Erythroblast (primary cell): ENCODE data around the gene CDC42EP5.

Source experiments
- DNase-seq, 2 experiments: peaks; one replicate each; lab custom pipeline; 2025; lab: John Stamatoyannopoulos, UW
- GATA1 ChIP-seq: IDR thresholded peaks from 2 replicates; pipeline ENCODE4 v1.6.1; 2011; ENCODE audit warnings: low read depth, mild to moderate bottlenecking, control low read depth, low read length, moderate library complexity
- POLR2A ChIP-seq: IDR thresholded peaks from 2 replicates; pipeline ENCODE4 v1.6.1; 2011; ENCODE audit warnings: mild to moderate bottlenecking, low read length

The CDC42EP5 gene

GRCh38 chr19:54422136-54422535, 51.0 kb downstream of the CDC42EP5 start:
- DNase-seq, result no peak
- TF ChIP-seq GATA1, result no peak
- no peak for TF ChIP-seq POLR2A

DNA sequence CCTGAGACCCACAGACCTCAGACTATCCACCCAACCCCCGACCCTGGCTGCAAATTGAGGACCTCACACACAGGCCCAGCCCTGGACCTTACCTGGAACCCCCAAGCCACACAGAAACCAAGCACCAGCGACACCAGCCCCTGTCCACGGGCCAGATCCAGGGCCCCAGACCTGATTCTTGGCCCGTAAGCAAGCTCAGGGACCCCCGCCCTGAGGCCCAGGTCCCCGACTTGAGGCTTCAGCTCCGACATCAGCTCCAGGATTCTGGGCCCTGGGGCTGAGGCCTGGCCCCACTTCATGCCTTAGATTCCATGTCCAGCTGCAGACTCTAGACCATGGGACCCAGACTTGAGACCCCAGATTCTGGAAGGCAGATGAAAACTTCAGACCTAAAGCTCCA, 51.6 kb downstream of the CDC42EP5 start:
- TF ChIP-seq GATA1 (no peak), POLR2A (no peak)
- DNase-seq, result no peak

DNA sequence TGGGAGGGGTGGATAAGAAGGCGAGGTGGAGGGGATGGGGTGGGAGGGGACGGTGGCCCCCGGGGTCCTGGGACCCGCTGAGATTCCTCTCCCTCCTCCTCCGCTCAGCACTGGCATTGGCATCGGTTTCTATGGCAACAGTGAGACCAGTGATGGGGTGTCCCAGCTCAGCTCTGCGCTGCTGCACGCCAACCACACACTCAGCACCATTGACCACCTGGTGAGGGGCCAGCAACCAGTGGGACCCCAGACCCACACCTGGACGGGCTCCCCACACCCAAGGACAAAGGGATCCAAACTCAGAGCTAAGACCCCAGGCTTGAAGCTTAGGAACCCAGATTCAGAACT, 52.0 kb downstream of the CDC42EP5 start:
- no peak for DNase-seq
- no peak for TF ChIP-seq POLR2A

GRCh38 chr19:54420383-54421168, 52.5 kb downstream of the CDC42EP5 start:
- DNase-seq, result no peak
- TF ChIP-seq GATA1, result no peak
- TF ChIP-seq POLR2A, result no peak

- TF ChIP-seq GATA1 (no peak), POLR2A (no peak)
- DNase-seq, result no peak
Measured at GRCh38 chr19:54420068-54420382, 53.1 kb downstream of the CDC42EP5 start.

DNA sequence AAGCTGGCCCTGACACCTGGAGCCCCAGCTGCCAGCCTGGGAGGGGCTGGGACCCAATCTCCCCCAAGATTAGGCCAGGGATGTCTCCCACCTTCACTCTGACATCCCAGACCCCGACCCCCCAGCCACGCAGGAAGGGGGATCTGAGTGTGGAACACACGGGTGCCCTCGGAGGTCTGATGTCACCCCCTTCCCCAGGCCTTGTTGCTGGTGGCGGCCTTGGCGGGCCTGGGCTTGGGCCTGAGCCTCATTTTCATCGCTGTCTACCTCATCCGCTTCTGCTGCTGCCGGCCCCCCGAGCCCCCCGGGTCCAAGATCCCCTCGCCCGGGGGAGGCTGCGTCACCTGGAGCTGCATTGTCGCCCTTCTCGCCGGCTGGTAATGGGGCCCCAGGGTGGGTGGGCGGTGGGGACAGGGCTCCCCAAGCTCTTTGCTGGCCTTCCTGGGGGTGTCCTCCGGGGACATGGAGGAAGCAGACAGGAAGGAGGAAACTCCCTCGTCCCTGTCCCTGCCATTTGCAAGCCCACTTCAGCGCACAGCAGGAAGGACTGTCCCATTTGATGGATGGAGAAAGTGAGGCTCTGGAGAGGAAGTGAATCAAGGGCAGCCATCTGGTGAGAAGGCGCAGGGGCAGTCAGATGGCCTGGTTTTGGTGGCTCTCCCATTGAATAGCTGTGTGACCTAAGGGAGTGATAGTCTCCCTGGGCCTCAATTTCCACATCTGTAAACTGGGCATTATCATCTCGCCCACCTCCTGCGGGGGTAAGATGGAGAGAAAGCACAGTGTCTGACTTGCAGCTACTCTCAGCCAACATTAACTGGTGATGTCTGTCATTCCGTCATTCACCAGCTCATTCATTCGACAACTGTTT, 53.9 kb downstream of the CDC42EP5 start:
- DNase-seq, result no peak
- TF ChIP-seq GATA1 (no peak), POLR2A (no peak)

DNA sequence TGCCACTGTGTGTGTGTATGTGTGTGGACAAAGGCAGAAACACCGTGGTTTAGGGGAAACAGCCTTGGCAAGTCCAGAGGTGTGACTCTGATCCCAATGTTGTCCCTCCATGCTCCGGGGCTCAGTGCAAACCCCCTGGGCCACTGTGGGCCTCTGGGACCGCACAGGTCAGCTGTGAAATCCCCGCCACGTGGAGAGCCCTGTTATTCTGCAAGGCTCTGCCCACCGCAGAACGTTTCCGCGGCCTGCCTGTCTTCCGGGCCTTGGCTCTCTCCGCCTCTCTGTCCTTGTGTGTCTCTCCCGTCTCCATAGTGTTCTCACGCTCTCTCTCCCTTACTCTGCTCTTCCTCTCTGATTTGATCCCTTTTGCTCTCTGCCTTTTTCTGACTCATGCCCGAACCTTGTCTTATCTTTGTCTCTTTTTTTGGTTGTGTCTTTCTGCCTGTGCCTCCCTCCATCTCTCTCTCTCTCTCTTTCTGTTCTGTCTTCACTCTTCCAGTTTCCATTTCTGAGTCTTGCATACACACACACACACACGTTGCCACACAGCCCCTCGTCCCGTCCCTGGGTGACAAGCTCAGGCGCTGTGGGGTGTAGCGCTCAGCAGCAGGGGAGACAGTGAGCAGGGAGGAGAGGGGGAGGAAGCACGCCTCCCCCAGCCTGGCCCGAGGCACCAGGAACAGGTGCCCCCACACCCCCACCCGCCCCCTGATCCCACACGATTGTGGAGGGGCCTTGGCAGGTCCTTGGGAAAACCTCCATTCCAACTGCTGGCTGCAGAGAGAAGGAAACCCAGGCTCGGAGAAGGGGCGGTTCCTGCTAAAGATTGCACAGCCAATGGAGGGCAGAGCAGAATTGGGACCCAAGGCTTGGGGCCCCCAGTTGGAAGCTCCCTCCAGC, 54.8 kb downstream of the CDC42EP5 start:
- no peak for DNase-seq
- TF ChIP-seq POLR2A, result no peak
- TF ChIP-seq GATA1, result no peak

GRCh38 chr19:54416695-54417491, 56.2 kb downstream of the CDC42EP5 start:
- TF ChIP-seq GATA1 (no peak), POLR2A (no peak)

DNA sequence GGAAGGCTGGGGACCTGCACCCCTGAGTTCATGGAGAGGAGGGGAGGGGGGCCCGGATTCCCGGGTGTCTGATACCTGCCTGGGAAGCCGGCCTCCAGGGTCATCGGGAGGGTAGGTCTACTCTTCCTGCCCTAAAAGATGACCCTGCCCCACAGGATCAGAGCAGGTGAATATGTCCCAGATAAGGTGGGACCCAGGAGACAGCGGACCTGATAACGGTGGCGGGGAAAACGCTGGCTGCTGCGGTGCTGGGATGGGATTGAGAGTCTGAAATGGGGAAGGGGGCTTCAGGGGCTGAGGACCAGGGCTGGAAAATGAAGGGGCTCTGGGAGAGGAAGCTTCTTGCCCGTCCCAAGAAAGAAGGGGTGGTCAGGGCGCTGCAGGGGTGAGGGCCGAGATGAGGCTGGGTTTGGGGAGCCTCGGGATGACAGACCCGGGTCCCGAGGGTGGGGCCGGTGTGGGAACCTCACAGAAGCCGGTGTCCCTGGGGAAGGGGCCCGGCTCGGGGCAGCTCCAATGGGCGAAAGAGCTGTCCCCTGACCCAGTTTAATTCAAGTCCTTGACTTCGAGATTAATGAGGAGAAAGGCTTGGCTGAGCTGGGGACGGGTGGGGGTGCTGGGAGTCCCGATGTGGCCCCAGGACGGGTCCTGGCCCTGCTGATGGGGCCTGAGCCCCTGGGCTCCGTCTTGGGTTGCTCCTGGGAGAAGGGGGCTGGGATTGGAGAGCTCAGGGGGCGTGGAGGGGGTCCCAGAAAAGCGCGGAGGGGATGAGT, 57.0 kb downstream of the CDC42EP5 start:
- TF ChIP-seq POLR2A (no peak), GATA1 (no peak)
- no peak for DNase-seq

More at GRCh38 chr19:54416695-54417491, 56.2 kb downstream of the CDC42EP5 start:
- no peak for DNase-seq

GRCh38 chr19:54415208-54415900, 57.7 kb downstream of the CDC42EP5 start, which contains the start of gene TTYH1:
TTYH1 (plus strand) TSS chr19:54415464; CDS start chr19:54415553, 89 bp downstream.
- TF ChIP-seq POLR2A (no peak), GATA1 (no peak)
- no peak for DNase-seq
